GM18508 (cell line): ENCODE results near the gene DIS3L.
"Not testable (repeated sequence)": the region's sequence is repeated elsewhere in the genome, so short reads cannot be mapped to it uniquely, and the experiment has no call there.

Experiments
- ATAC-seq: cut with Tn5 transposase; IDR thresholded peaks from one replicate; pipeline ENCODE4 v1.9.1; 2021; ENCODE audit warnings: moderate number of reproducible peaks; ENCODE audit not compliant: insufficient read depth, unreplicated experiment

DIS3L gene

GRCh38 chr15:66275352-66275751 is 18.0 kb upstream of the DIS3L start:
- no peak for ATAC-seq

DNA sequence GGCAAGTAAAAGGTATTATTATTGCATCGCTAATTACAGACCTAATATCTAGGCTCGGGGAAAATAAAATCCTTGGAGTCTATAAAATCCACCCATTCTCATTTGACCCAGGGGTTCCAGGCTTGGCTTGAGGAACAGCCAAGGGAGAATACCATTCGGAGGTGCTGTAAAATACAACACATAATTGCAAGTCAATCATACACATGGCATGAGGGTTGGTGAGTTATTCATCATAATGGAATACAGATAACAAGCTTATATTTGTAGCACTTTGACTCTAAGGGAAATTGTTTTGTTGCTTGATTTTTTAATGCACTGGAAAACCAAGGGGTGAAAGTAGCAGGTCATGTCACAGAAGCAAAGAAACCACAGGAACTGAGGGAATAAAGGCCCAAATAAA is 16.8 kb upstream of the DIS3L start:
- no peak for ATAC-seq

DNA sequence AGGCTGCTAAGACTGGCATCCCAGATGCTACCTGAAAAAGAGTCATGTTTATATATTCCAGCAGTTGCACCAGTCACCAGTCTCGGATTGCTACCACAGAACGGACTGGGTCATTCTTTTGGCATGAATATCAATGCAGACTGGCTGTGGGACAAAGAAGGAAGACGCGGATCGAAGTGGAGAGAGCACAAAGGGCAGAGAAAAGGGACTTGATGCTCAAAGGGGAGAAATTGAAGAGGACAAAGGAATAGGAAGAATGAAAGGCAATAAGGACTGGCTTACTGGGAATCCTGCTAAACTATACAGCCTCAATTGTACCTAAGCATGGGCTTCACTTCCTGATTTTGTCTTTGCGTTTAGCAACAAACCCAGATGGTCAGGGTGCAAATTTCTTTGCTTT is 15.3 kb upstream of the DIS3L start:
- no peak for ATAC-seq

- ATAC-seq: no peak
Measured at GRCh38 chr15:66278671-66279070, 14.7 kb upstream of the DIS3L start.

DNA sequence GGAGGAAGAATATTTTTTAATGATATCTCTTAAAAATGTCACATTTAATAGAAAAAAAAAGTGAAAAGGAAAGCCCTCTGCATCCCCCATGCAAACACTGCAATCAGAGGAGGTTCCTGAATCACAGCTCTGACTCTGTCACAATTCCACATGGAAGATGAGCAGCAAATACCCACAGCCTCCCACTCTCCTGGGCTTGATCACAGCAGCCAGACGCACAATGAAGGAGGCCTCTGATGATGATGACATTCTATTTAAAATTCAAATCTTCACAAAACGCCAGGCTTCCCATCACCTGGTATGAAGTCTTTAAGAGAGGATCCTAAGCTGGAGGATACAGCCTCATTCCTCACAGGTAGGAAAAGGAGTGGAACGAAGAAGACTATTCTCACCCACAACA is 9.1 kb upstream of the DIS3L start:
- no peak for ATAC-seq

- ATAC-seq: no peak
Measured at GRCh38 chr15:66285533-66286280, 7.7 kb upstream of the DIS3L start.

GRCh38 chr15:66287461-66288057 is 5.8 kb upstream of the DIS3L start:
- ATAC-seq: no peak

- ATAC-seq: no peak
Measured at GRCh38 chr15:66288093-66288492, 5.3 kb upstream of the DIS3L start.

DNA sequence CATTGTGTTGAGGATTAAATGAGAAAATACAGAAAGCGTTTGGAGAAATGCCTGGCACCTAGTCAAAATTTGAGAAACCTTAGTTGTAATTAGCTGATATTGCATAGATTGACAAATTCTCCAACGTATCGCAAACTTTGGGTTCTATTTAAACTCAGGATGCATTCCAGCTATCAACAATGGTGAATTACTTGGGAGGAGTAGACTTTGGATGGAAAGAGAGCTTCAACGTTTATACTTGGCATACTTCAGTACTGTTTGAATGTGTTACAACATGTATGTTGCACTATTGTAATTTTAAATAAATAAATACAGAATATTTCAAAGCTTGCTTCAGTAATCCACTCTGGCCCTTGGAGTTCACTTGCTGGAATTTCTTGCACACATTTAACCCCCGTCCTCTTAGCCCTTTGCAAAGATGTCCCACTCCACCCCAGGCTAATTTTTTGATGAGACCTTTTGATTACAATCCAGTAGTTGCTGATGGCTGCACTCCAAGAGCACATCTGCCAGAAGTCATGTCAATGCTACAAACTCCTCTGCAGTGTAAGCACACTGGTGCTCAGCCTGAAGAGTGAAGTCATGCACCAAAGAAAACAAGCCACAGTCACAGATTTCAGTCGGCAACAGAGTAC is 4.7 kb upstream of the DIS3L start:
- ATAC-seq: no peak

GRCh38 chr15:66290007-66290406 is 3.4 kb upstream of the DIS3L start:
- ATAC-seq: no peak

DNA sequence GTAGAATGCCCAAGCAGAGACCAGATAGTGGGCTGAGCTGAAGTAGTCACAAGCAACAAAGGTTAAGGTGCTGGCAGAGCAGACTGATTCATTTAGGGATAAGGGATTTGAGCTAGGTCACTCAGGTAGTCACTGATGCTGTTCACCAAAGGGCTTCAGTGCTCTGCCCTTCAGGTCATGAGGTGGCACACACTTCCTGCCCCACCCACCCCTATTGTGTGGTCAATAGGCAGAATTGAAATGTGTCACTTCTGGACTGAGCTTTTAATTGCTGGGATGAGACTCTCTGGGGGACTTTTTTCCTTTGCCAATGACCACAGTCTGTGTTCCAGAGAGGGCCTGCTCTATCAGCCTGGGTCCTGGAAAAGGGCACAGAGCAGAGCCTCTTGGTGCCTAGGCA is 2.9 kb upstream of the DIS3L start:
- no peak for ATAC-seq

- ATAC-seq: no peak
Measured at GRCh38 chr15:66291816-66292570, 1.4 kb upstream of the DIS3L start.

- no peak for ATAC-seq
Measured at GRCh38 chr15:66292571-66293418, 573 bp upstream of the DIS3L start.

- ATAC-seq: no peak
Measured at GRCh38 chr15:66294157-66294931, 976 bp downstream of the DIS3L start.

- ATAC-seq: no peak
Measured at GRCh38 chr15:66294932-66295235, 1.5 kb downstream of the DIS3L start.

DNA sequence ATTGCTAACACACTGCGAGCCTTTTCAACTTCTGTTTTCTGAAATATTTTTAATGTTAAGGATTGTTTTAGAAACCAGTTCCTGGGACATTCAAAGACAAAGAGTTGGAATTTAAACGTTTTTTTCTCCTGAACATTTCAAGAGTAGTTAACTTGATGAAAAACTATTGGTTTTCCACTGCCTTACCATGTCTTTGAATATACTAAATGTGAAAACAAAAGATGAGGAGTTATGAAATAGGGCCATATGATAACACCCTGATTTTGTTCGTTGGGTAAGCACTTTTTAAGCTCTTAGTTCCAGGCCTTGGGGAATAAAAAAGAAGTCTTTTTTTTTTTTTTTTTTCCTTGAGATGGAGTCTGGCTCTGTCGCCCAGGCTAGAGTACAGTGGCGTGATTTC is 2.8 kb downstream of the DIS3L start:
- no peak for ATAC-seq

DNA sequence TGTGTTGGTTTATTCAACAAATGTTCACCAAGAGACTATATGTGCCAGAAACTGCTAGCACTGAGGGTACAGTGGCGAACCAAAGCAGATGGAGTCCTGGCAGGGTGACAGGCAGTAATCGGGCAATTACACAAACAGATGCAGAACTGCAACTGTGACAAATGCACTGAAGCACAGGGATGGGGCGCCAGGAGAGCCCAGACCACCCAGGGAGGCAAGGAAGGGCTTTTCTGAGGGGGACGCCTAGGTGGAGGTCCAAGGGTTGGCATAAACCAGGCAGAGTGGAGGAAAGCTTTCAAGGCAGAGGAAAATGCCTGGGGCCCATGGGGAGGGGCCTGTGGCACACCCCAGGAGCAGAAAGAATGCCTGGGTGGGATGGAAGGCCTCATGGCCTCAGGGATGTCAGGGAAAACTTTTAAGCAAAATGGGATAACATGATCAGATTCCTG is 5.5 kb downstream of the DIS3L start:
- no peak for ATAC-seq

- no peak for ATAC-seq
Measured at GRCh38 chr15:66302489-66303278, 9.3 kb downstream of the DIS3L start.

GRCh38 chr15:66304425-66304824 is 11.1 kb downstream of the DIS3L start:
- ATAC-seq: not testable (repeated sequence)
